Keratinocyte (primary cell): ENCODE data around the gene GOLGA6B. TPM values are rescaled to one million over a fixed set of nuclear protein-coding genes. Genes with fewer than 3 reads are reported as not detected.
"Not testable (repeated sequence)": the region's sequence is repeated elsewhere in the genome, so short reads cannot be mapped to it uniquely, and the experiment has no call there.

Source experiments
- DNase-seq: peaks from one replicate; pipeline ENCODE4 v3.0.0-alpha.2; 2011; ENCODE audit warnings: low read depth, missing footprints, low spot score
- FAIRE-seq: peaks from 2 replicates; lab custom pipeline; 2011; peaks lifted over from hg19 to GRCh38; lab: Jason Lieb, UNC
- H2AFZ ChIP-seq: 2 replicates; pipeline ENCODE4 v1.6.0; 2012; ENCODE audit warnings: low read length, control low read depth, inconsistent platforms; ENCODE audit not compliant: control insufficient read depth
- H3K27ac ChIP-seq: 2 replicates; pipeline ENCODE4 v1.5.1; 2011; ENCODE audit warnings: low read length; ENCODE audit not compliant: control insufficient read depth, insufficient read depth
- H3K27me3 ChIP-seq: 3 replicates; pipeline ENCODE4 v1.6.0; 2011; ENCODE audit warnings: low read length; ENCODE audit not compliant: control insufficient read depth, insufficient read depth; ENCODE audit errors: extremely low read depth
- H3K36me3 ChIP-seq, 2 experiments: 2 replicates in 1 of 2; 3 replicates in 1 of 2; pipeline ENCODE4 v1.5.1; 2011; ENCODE audit warnings: low read length in 2 of 2, mild to moderate bottlenecking in 1 of 2; ENCODE audit not compliant: control insufficient read depth in 2 of 2, insufficient read depth in 2 of 2; ENCODE audit errors: extremely low read depth in 1 of 2
- H3K4me1 ChIP-seq: 3 replicates; pipeline ENCODE4 v1.5.1; 2011; ENCODE audit warnings: low read length; ENCODE audit not compliant: control insufficient read depth, insufficient read depth; ENCODE audit errors: extremely low read depth
- H3K4me2 ChIP-seq: 3 replicates; pipeline ENCODE4 v1.6.0; 2011; ENCODE audit warnings: low read depth, low read length; ENCODE audit not compliant: control insufficient read depth, insufficient read depth; ENCODE audit errors: extremely low read depth
- H3K4me3 ChIP-seq, 3 experiments: fragments of 200-600 bp in 1 of 3; sonication (generic) in 1 of 3; 2 replicates in 2 of 3; 3 replicates in 1 of 3; pipeline ENCODE4 v1.5.1; 2011 to 2016; ENCODE audit warnings: low read length in 3 of 3, mild to moderate bottlenecking in 3 of 3, control low read depth in 2 of 3, inconsistent platforms in 1 of 3, low read depth in 1 of 3, mixed read lengths in 1 of 3, mixed run types in 1 of 3, moderate library complexity in 1 of 3; ENCODE audit not compliant: control insufficient read depth in 2 of 3, insufficient read depth in 2 of 3; ENCODE audit errors: extremely low read depth in 1 of 3
- H3K79me2 ChIP-seq: 2 replicates; pipeline ENCODE4 v1.6.0; 2012; ENCODE audit warnings: low read length; ENCODE audit not compliant: control insufficient read depth, insufficient read depth
- H3K9ac ChIP-seq: 3 replicates; pipeline ENCODE4 v1.6.0; 2011; ENCODE audit warnings: low read length; ENCODE audit not compliant: control insufficient read depth, insufficient read depth; ENCODE audit errors: extremely low read depth
- H3K9me1 ChIP-seq: 3 replicates; pipeline ENCODE4 v1.6.0; 2011; ENCODE audit warnings: low read length; ENCODE audit not compliant: control insufficient read depth, insufficient read depth; ENCODE audit errors: extremely low read depth
- H3K9me3 ChIP-seq: 2 replicates; pipeline ENCODE4 v1.5.1; 2012; ENCODE audit warnings: low read depth, low read length; ENCODE audit not compliant: control insufficient read depth
- H4K20me1 ChIP-seq: 3 replicates; pipeline ENCODE4 v1.6.0; 2011; ENCODE audit warnings: low read length; ENCODE audit not compliant: control insufficient read depth, insufficient read depth; ENCODE audit errors: extremely low read depth
- CTCF ChIP-seq, 3 experiments: IDR thresholded peaks in 1 of 3; conservative IDR thresholded peaks in 1 of 3; optimal IDR thresholded peaks in 1 of 3; 2 replicates in 2 of 3; 3 replicates in 1 of 3; pipeline versions ENCODE3 to v1.5.1; 2011; ENCODE audit warnings: low read length in 3 of 3, mild to moderate bottlenecking in 3 of 3, moderate library complexity in 2 of 3, control low read depth in 1 of 3, inconsistent platforms in 1 of 3; ENCODE audit not compliant: insufficient read depth in 2 of 3; ENCODE audit errors: extremely low read depth in 1 of 3
- EZH2 ChIP-seq: IDR thresholded peaks from one replicate; pipeline ENCODE4 v1.6.1; 2012; ENCODE audit warnings: inconsistent platforms, mild to moderate bottlenecking, low read length, moderate library complexity
- dilution Hi-C: fragments of 300-500 bp; cut with MboI; formaldehyde crosslinking; loops from one replicate; pipeline ENCODE4 v1.7.0; 2020; ENCODE audit warnings: low sequenced_read_pairs; ENCODE audit not compliant: extremely low pct_ligation_motif_present
- polyA plus RNA-seq, 5 experiments: library from polyadenylated mRNA; depleted of rRNA in 3 of 5; stranded (reverse) in 3 of 5; stranded (forward) in 1 of 5; unstranded in 1 of 5; fragments of >200 nt; gene quantifications; 1 replicate in 1 of 5; 2 replicates in 3 of 5; 3 replicates in 1 of 5; pipeline versions ENCODE4 v1.2.1 to v1.2.3, GENCODE V29; 2011 to 2012; ENCODE audit warnings: missing spikeins in 2 of 5, low read depth in 1 of 5, low replicate concordance in 1 of 5

The GOLGA6B gene
- polyA plus RNA-seq, 1 donor (not counting 4 experiments of a cell fraction or from before 2014, with no cell fraction given): not detected

- H3K4me3 ChIP-seq, H3K4me1 ChIP-seq, H3K9me1 ChIP-seq, DNase-seq, H3K9ac ChIP-seq, H3K27ac ChIP-seq, dilution Hi-C loops, H3K9me3 ChIP-seq, H3K4me2 ChIP-seq, FAIRE-seq, H3K36me3 ChIP-seq, H3K27me3 ChIP-seq, H2AFZ ChIP-seq, H3K79me2 ChIP-seq, H4K20me1 ChIP-seq: not testable (repeated sequence)
Observed at GRCh38 chr15:72615533-72616233, 38.8 kb upstream of the GOLGA6B start.

- Histone ChIP-seq H3K4me2 (no peak overlapping the region), H4K20me1 (no peaks in the 10 kb centered on the region), H3K4me1 (no peaks in the 10 kb centered on the region), H3K4me3 (no peak overlapping the region), H3K36me3 (no peaks in the 10 kb centered on the region), H3K27ac (no peak overlapping the region), H3K9ac (no peak overlapping the region), H3K79me2 (no peaks in the 10 kb centered on the region), H3K27me3 (no peaks in the 10 kb centered on the region), H3K9me3 (no peaks in the 10 kb centered on the region), H2AFZ (no peak overlapping the region), H3K9me1 (no peaks in the 10 kb centered on the region)
- no peak for DNase-seq
- dilution Hi-C loops: no loop called here
- TF ChIP-seq CTCF (optimal IDR thresholded peaks at IDR 0.05 in 1 of 3, IDR thresholded peaks at IDR 0.05 in 1 of 3, conservative IDR thresholded peaks at IDR 0.05 in 1 of 3; ENCODE audit: extremely low read depth in 1 of 3, insufficient read depth in 2 of 3, low read length in 3 of 3): no peak
- no peak for TF ChIP-seq EZH2
- FAIRE-seq: no peak
Observed at GRCh38 chr15:72616491-72617210, 37.8 kb upstream of the GOLGA6B start.

- H3K79me2 ChIP-seq, H4K20me1 ChIP-seq, H3K4me1 ChIP-seq, H3K4me3 ChIP-seq, H3K9me3 ChIP-seq, H3K9ac ChIP-seq, H3K27me3 ChIP-seq, H2AFZ ChIP-seq, FAIRE-seq, H3K36me3 ChIP-seq, H3K27ac ChIP-seq, H3K9me1 ChIP-seq, dilution Hi-C loops, DNase-seq, H3K4me2 ChIP-seq: not testable (repeated sequence)
Observed at GRCh38 chr15:72623854-72624253, 30.6 kb upstream of the GOLGA6B start.

- H3K4me1 ChIP-seq, H3K9ac ChIP-seq, H3K9me3 ChIP-seq, H3K4me3 ChIP-seq, H4K20me1 ChIP-seq, H3K79me2 ChIP-seq, H3K27ac ChIP-seq, H3K27me3 ChIP-seq, H3K9me1 ChIP-seq, dilution Hi-C loops, H3K36me3 ChIP-seq, FAIRE-seq, H3K4me2 ChIP-seq, DNase-seq, H2AFZ ChIP-seq: not testable (repeated sequence)
Observed at GRCh38 chr15:72626153-72626552, 28.3 kb upstream of the GOLGA6B start.
